Naive thymus-derived CD4-positive, alpha-beta T cell (primary cell): Measurements from ENCODE around the gene FRMD4A. TPM values are rescaled to one million over a fixed set of nuclear protein-coding genes. Genes with fewer than 3 reads are reported as not detected.

ENCODE experiments used
- ATAC-seq: fragments of 150-1000 bp; cut with Tn5 transposase; 2 replicates; pipeline ENCODE4 v1.10.0; 2021; ENCODE audit warnings: mild to moderate bottlenecking, moderate library complexity
- CTCF ChIA-PET: fragments of 350-600 bp; sonication (Branson Sonifier 250); formaldehyde crosslinking; loops from one replicate; lab custom pipeline; 2021; ENCODE audit warnings: antibody characterized with exemption; lab: Charles Lee
- POLR2A ChIA-PET: fragments of 350-600 bp; sonication (Branson Sonifier 250); formaldehyde crosslinking; loops from one replicate; lab custom pipeline; 2021; ENCODE audit warnings: antibody characterized with exemption, inconsistent platforms; lab: Charles Lee
- DNase-seq, 9 donors: peaks; one replicate each; pipeline versions ENCODE4 v3.0.0 to v3.0.0-alpha.2; 2020 to 2022; ENCODE audit warnings: mixed read lengths in 1 of 9
- H3K27ac ChIP-seq: one replicate; pipeline ENCODE4 v1.7.0; 2013; ENCODE audit warnings: mild to moderate bottlenecking, low read depth, low read length, moderate library complexity
- H3K27me3 ChIP-seq, 2 donors: one replicate each; pipeline ENCODE4 v1.7.0; 2013; ENCODE audit warnings: low read length in 2 of 2, mild to moderate bottlenecking in 2 of 2, moderate library complexity in 2 of 2; ENCODE audit not compliant: control insufficient read depth in 2 of 2, insufficient read depth in 2 of 2
- H3K36me3 ChIP-seq, 3 experiments: 1 replicate in 2 of 3; 2 replicates in 1 of 3; pipeline ENCODE4 v1.7.0; 2013; ENCODE audit warnings: low read length in 3 of 3, mild to moderate bottlenecking in 3 of 3, moderate library complexity in 1 of 3; ENCODE audit not compliant: insufficient read depth in 3 of 3, control insufficient read depth in 2 of 3
- H3K4me1 ChIP-seq, 2 donors: one replicate each; pipeline ENCODE4 v1.7.0; 2013; ENCODE audit warnings: low read length in 2 of 2, mild to moderate bottlenecking in 2 of 2, moderate library complexity in 1 of 2; ENCODE audit not compliant: control insufficient read depth in 2 of 2, insufficient read depth in 2 of 2
- H3K4me3 ChIP-seq: 2 replicates; pipeline ENCODE4 v1.7.0; 2013; ENCODE audit warnings: mild to moderate bottlenecking, low read length
- H3K9me3 ChIP-seq, 3 experiments: 1 replicate in 2 of 3; 2 replicates in 1 of 3; pipeline ENCODE4 v1.7.0; 2013; ENCODE audit warnings: low read length in 3 of 3; ENCODE audit not compliant: control insufficient read depth in 2 of 3
- H3K27ac Mint-ChIP-seq, 9 donors: one replicate each; pipeline ENCODE4 v1.8.0; 2020 to 2022; ENCODE audit warnings: mixed read lengths in 9 of 9, mild to moderate bottlenecking in 8 of 9, moderate library complexity in 5 of 9, inconsistent platforms in 2 of 9
- H3K27me3 Mint-ChIP-seq, 5 donors: one replicate each; pipeline ENCODE4 v1.8.0; 2021 to 2022; ENCODE audit warnings: mixed read lengths in 5 of 5, mild to moderate bottlenecking in 1 of 5
- H3K36me3 Mint-ChIP-seq, 5 donors: one replicate each; pipeline ENCODE4 v1.8.0; 2020 to 2022; ENCODE audit warnings: mixed read lengths in 5 of 5, mild to moderate bottlenecking in 3 of 5, inconsistent platforms in 1 of 5
- H3K4me1 Mint-ChIP-seq, 7 donors: one replicate each; pipeline ENCODE4 v1.8.0; 2020 to 2022; ENCODE audit warnings: mixed read lengths in 7 of 7, mild to moderate bottlenecking in 3 of 7, inconsistent platforms in 1 of 7
- H3K4me3 Mint-ChIP-seq, 10 donors: one replicate each; pipeline ENCODE4 v1.8.0; 2020 to 2022; ENCODE audit warnings: mild to moderate bottlenecking in 10 of 10, mixed read lengths in 10 of 10, moderate library complexity in 6 of 10, inconsistent platforms in 2 of 10
- H3K9me3 Mint-ChIP-seq, 11 donors: one replicate each; pipeline ENCODE4 v1.8.0; 2020 to 2022; ENCODE audit warnings: mixed read lengths in 11 of 11, mild to moderate bottlenecking in 4 of 11, inconsistent platforms in 1 of 11, moderate library complexity in 1 of 11
- intact Hi-C, 2 donors: fragments of 100-400 bp; cut with micrococcal nuclease; formaldehyde crosslinking; loops; one replicate each; pipeline ENCODE4 v1.15.1; 2023
- polyA plus RNA-seq, 2 donors: library from polyadenylated mRNA; unstranded; fragments of 300-500 nt; fragmentation: Illumina TruSeq; gene quantifications; one replicate each; pipeline ENCODE4 v1.2.3, GENCODE V29; 2021
- total RNA-seq, 6 experiments: library from RNA in 5 of 6; stranded (reverse) in 5 of 6; gene quantifications; 1 replicate in 5 of 6; 2 replicates in 1 of 6; pipeline ENCODE4 v1.2.3 and lab custom pipeline; 2021 to 2026

The FRMD4A gene
- total and polyA plus RNA-seq, 7 experiments from 2014 or later = 0.10 to 3.1 (median 0.62) TPM

DNA sequence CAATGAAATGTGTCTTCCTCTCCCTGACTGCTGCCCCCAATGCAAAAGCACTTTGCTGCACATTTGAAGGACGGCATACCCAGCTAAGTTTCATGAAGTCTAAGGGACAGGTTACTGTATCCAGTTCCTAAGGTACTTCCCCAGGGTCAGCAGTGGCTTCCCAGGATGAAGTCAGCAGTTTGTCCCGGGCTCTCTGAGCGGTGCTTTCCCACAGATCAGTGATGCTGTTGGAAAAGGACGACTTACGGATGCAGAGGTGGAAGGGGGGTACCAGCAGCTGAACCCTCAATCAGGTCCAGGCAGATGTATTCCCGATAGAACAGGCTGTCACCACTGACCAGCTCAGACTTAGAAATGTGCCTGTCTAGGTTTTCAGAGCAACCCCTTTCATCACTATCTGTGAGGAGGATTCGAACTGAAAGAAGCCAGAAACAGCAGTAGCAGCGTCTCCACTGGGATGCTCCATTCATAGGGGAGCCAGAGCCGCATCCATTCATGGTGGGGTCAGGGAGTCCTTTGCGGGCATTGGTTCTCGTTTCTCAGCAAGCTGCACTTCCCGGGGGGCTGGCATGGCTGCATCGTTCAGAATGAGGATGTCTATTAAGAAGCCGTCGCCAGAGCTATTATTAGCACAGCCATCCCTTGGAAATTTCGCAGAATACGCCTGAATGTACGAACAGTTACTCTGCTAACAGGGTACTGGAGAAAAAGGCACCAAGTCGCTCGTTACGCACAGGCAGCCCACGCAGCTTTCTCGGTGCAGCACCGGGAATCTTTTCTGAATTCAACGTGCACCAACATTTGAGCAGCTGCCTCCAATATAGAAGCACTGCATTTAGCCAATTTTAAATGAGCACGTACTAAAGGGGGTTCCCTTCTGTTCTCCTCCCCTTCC is 440.2 kb downstream of the FRMD4A start:
- H3K9me3 ChIP-seq = no peaks in the 10 kb centered on the region
- peaks cover 3 to 16% of the 10 kb centered on the region in 2 donors for H3K27me3 ChIP-seq
- peaks cover 67 to 81% (median 71%) of the 10 kb centered on the region in 5 donors for H3K27me3 Mint-ChIP-seq
- no peak overlapping the region for H3K27ac Mint-ChIP-seq
- peaks cover 0 to 5% (median 2%) of the 10 kb centered on the region in 5 donors for H3K36me3 Mint-ChIP-seq
- no peak overlapping the region for H3K27ac ChIP-seq
- peaks cover 5 to 8% of the 10 kb centered on the region in 2 donors for H3K4me1 ChIP-seq
- ChIA-PET POLR2A (interaction anchor here (0.6 kb wide), 2 partner anchors 284 to 494 kb away, joined by 4 read pairs; no protein-coding TSS in a partner anchor), CTCF (no interaction called here)
- H3K4me3 Mint-ChIP-seq = peak overlapping the region in 9 of 10 donors; percentile 78 to 95 (median 83)
- peak in 1 of 9 donors; percentile 5 for DNase-seq
- intact Hi-C loops = loop anchor here in 1 of 2 donors (5.0 kb wide), 1 partner anchor 103 kb away; no protein-coding TSS in a partner anchor
- H3K36me3 ChIP-seq = no peaks in the 10 kb centered on the region
- no peaks in the 10 kb centered on the region for H3K9me3 Mint-ChIP-seq
- peak overlapping the region; percentile 32 for H3K4me3 ChIP-seq
- peaks cover 8 to 37% (median 26%) of the 10 kb centered on the region in 7 donors for H3K4me1 Mint-ChIP-seq
- no peak for ATAC-seq

DNA sequence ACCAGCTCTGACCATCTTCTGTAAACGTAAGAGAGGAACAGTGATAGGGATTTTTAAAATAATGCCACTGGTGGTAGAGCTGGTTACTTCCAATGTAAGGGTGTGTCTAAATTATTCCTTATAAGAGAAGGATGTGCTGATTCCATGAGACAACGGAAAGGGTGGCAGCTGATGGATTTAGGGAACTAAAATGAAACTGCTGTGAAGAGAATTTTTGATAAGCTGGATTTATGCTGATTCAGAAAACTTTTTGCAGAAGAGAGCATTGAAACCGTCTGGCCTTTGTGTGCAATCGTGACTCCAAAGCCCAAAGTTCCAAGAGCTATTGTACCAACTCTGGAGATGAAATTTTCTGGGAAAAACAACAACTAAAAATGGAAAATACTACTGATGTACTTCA is 443.0 kb downstream of the FRMD4A start:
- Histone ChIP-seq H3K27ac (no peak overlapping the region), H3K9me3 (no peaks in the 10 kb centered on the region), H3K36me3 (no peaks in the 10 kb centered on the region), H3K4me3 (no peak overlapping the region), H3K4me1 (peaks cover 0 to 8% of the 10 kb centered on the region in 2 donors), H3K27me3 (peaks cover 3 to 16% of the 10 kb centered on the region in 2 donors)
- CTCF ChIA-PET = no interaction called here
- no peak overlapping the region for H3K4me3 Mint-ChIP-seq
- peaks cover 47 to 61% (median 51%) of the 10 kb centered on the region in 5 donors for H3K27me3 Mint-ChIP-seq
- DNase-seq (no peak), ATAC-seq (no peak)
- peaks cover 0 to 1% (median 0%) of the 10 kb centered on the region in 11 donors for H3K9me3 Mint-ChIP-seq
- peaks cover 8 to 24% (median 15%) of the 10 kb centered on the region in 7 donors for H3K4me1 Mint-ChIP-seq
- H3K36me3 Mint-ChIP-seq = peaks cover 0 to 2% (median 0%) of the 10 kb centered on the region in 5 donors
- intact Hi-C loops = no loop called here
- H3K27ac Mint-ChIP-seq = no peak overlapping the region
- POLR2A ChIA-PET = interaction anchor here (1.0 kb wide), 1 partner anchor 20 kb away, joined by 3 read pairs; no protein-coding TSS in a partner anchor

DNA sequence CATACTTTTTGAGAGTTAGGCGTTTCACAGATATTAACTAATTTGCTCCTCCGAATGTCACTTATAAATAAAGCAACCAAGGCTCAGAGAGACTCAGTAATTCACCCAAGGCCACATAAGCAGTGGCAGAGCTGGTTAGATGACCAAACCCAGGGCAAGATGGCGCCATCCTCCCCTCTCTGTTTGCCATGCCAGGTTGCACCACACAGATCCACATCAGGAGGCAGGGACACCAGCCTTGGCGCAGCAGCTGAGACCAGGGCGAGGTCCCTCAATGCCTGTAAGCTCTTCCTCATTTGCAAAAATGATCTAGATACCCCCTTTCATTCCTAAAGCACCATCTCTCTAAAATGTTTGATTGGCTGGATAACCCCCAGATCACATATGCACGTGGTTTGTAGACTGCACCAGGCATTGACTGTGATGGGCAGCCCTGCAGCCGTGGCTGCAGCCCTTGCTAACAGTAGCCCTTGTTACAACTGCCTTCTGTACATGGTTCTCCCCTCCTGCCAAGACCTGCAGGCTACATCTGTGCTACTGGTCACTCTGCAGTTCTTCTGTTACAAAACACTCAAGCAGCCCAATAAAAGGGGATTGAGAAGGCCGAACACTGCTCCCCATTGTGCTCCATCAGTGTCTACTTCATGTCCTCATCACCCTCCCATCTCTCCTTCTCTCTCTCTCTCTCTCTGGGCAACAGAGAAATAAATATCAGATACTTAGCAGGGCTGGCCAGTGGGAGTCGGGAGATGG is 445.3 kb downstream of the FRMD4A start:
- Histone ChIP-seq H3K4me1 (no peaks in the 10 kb centered on the region), H3K36me3 (no peaks in the 10 kb centered on the region), H3K27me3 (peaks cover 0 to under 1% of the 10 kb centered on the region in 2 donors), H3K9me3 (no peaks in the 10 kb centered on the region), H3K4me3 (no peak overlapping the region), H3K27ac (no peak overlapping the region)
- intact Hi-C loops = no loop called here
- H3K36me3 Mint-ChIP-seq = no peaks in the 10 kb centered on the region
- POLR2A ChIA-PET = interaction anchor here (1.1 kb wide), 1 partner anchor 187 kb away, joined by 3 read pairs; no protein-coding TSS in a partner anchor
- peaks cover 29 to 41% (median 33%) of the 10 kb centered on the region in 5 donors for H3K27me3 Mint-ChIP-seq
- no peak overlapping the region for H3K27ac Mint-ChIP-seq
- no peak for DNase-seq
- H3K4me1 Mint-ChIP-seq = peaks cover 0 to 4% (median 1%) of the 10 kb centered on the region in 7 donors
- no peak for ATAC-seq
- CTCF ChIA-PET = no interaction called here
- H3K4me3 Mint-ChIP-seq = no peak overlapping the region
- H3K9me3 Mint-ChIP-seq = peaks cover 0 to 1% (median 0%) of the 10 kb centered on the region in 11 donors

DNA sequence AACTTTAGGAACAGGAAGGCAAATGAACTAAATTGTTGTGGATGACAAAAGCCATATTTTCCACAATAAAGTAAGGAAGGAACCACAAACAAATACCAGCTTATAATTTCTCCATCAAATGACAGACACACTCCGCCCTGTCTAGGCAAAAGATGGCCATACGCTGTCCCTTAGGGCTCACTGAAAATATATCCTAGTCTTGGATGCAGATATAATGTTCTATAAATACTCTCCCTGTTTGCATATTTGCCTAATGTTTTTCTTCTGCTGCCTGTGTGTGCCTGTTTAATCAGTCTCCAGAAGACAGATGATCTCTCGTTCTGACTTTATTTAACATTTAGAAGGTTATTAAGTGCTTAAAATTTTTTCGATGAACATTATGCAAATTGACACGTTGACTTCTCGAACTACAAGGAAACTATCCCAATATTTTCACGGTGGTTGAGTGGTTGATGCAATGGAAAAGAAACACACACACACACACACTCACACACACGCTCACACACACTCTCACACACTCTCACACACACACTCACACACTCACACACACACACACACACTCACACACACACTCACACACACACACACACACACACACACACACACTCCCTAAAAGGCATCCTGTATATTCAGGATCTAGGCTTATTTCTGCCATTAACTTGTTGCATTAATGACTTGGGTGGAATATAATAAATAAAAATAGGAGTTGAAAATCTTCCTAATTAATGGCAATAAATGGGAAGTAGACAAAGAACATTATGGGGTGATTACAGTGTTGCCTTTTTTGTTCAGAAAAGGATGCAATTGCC is 446.9 kb downstream of the FRMD4A start:
- no peaks in the 10 kb centered on the region for H3K27me3 ChIP-seq
- CTCF ChIA-PET = interaction anchor here (0.8 kb wide), 1 partner anchor 15 kb away, joined by 3 read pairs; no protein-coding TSS in a partner anchor
- no peaks in the 10 kb centered on the region for H3K36me3 ChIP-seq
- no peak overlapping the region for H3K27ac Mint-ChIP-seq
- no peaks in the 10 kb centered on the region for H3K36me3 Mint-ChIP-seq
- H3K27ac ChIP-seq = no peak overlapping the region
- no peak overlapping the region for H3K4me3 ChIP-seq
- H3K4me3 Mint-ChIP-seq = no peak overlapping the region
- no peaks in the 10 kb centered on the region for H3K9me3 ChIP-seq
- H3K9me3 Mint-ChIP-seq = peaks cover 0 to 1% (median 0%) of the 10 kb centered on the region in 11 donors
- intact Hi-C loops = no loop called here
- H3K4me1 Mint-ChIP-seq = no peaks in the 10 kb centered on the region
- ATAC-seq (no peak), DNase-seq (no peak)
- POLR2A ChIA-PET = interaction anchor here (1.1 kb wide), 1 partner anchor 189 kb away, joined by 3 read pairs; no protein-coding TSS in a partner anchor
- peaks cover 13 to 26% (median 18%) of the 10 kb centered on the region in 5 donors for H3K27me3 Mint-ChIP-seq
- no peaks in the 10 kb centered on the region for H3K4me1 ChIP-seq

DNA sequence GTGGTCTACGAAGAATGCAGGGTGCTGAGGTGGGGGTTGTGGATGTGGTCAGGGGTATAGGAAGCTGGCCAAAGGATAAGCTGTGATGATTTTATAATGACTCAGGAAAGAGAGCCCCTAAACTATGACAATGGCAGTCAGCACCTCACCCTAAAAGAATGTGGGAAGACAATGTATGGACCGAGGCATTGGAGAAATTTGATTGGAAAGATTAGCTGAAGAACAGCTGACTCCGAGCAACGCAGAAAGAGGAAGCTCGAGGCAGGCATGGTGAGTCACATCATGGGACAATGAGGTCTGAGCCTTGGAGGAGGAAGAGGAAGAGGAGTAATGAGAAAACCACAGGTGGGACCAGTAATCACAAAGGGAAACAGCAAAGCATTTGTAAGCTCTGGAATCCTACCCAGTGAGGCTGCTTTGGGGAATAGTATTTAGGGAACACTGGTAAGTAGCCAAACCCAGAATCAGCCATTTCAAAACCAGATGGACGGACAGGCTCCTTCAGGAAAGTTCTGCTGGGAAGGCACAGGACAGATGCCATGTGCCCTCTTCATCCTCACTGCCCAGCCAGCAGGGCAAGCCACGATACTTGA is 448.5 kb downstream of the FRMD4A start:
- H3K27ac ChIP-seq = no peak overlapping the region
- no peaks in the 10 kb centered on the region for H3K36me3 ChIP-seq
- H3K9me3 ChIP-seq = no peaks in the 10 kb centered on the region
- no peak overlapping the region for H3K4me3 ChIP-seq
- H3K4me1 ChIP-seq = no peaks in the 10 kb centered on the region
- no peaks in the 10 kb centered on the region for H3K4me1 Mint-ChIP-seq
- ChIA-PET CTCF (no interaction called here), POLR2A (no interaction called here)
- peaks cover 0 to 1% (median 0%) of the 10 kb centered on the region in 11 donors for H3K9me3 Mint-ChIP-seq
- H3K36me3 Mint-ChIP-seq = no peaks in the 10 kb centered on the region
- ATAC-seq (peak; percentile 82), DNase-seq (no peak)
- H3K27me3 Mint-ChIP-seq = peaks cover 5 to 12% (median 6%) of the 10 kb centered on the region in 5 donors
- H3K27ac Mint-ChIP-seq = no peak overlapping the region
- intact Hi-C loops = no loop called here
- H3K27me3 ChIP-seq = no peaks in the 10 kb centered on the region
- no peak overlapping the region for H3K4me3 Mint-ChIP-seq
